ENCODE results near the gene PACRG.

DNA sequence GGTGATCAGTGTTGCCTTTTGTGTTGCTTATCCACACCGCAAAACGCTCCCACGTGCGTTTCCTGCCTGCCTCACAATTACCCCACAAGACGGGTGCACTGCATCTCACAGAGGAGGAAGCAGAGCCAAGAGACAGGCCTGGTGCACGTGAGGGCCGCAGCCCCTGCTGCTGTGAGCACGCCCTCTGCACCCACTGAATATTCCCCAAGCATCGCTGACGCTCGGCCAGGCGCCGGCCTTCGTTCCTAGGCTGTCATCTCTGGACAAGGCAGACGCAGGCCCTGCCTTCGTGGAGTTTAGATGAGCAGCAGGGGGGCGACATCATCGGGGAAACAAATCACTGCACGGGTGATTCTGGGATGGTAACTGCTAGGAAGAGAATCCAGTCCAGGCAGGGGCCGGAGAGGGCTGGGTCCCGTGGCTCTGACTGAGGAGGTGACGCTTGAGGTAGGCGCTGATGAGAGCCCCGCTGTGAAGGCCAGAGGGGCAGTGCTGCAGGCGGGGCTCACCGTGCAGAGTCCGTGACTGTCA is 524.4 kb downstream of the PACRG start:
- TF ChIP-seq GATA3 (IDR thresholded peaks at IDR 0.05; ENCODE audit: low read depth, low read length) (no peak), GATA2 (IDR thresholded peaks at IDR 0.05; ENCODE audit: low read depth, low read length) (no peak)
